IMR-90 (cell line): Measurements from ENCODE around the gene MYL4. TPM values are rescaled to one million over a fixed set of nuclear protein-coding genes. Genes with fewer than 3 reads are reported as not detected.

Experiments
- ATAC-seq: fragments of 200-7000 bp; cut with Tn5 transposase; 2 replicates; pipeline ENCODE4 v1.9.1; 2020; ENCODE audit warnings: low read depth, mild to moderate bottlenecking, moderate library complexity
- BruUV-seq: library from RNA; stranded (reverse); fragments of 400-500 nt; replicated peaks from 2 replicates; lab custom pipeline; 2021; lab: Mats Ljungman, UMichigan
- CTCF ChIA-PET: fragments of 300-600 bp; formaldehyde crosslinking; extraction: SDS; loops from one replicate; lab custom pipeline; 2021; ENCODE audit warnings: antibody characterized with exemption; lab: Yijun Ruan, JAX
- POLR2A ChIA-PET: fragments of 300-600 bp; sonication (Branson Sonifier 250); formaldehyde crosslinking; loops from one replicate; lab custom pipeline; 2022; ENCODE audit warnings: antibody characterized with exemption; ENCODE audit not compliant: unreplicated experiment; lab: Charles Lee
- DNase-seq: peaks from one replicate; pipeline ENCODE4 v3.0.0; 2013
- H2AFZ ChIP-seq: replicated peaks from 2 replicates; pipeline ENCODE3; 2013; ENCODE audit warnings: low read length, mild to moderate bottlenecking; ENCODE audit not compliant: poor library complexity
- H2AK5ac ChIP-seq: 2 replicates; pipeline ENCODE4 v1.6.1; 2013; ENCODE audit warnings: low read depth, low read length, inconsistent platforms
- H2AK9ac ChIP-seq: replicated peaks from 2 replicates; pipeline ENCODE3; 2013; ENCODE audit warnings: mild to moderate bottlenecking, low read depth, low read length, moderate library complexity; ENCODE audit not compliant: poor library complexity
- H2BK120ac ChIP-seq: 2 replicates; pipeline ENCODE4 v1.6.1; 2013; ENCODE audit warnings: low read depth, low read length, inconsistent platforms
- H2BK15ac ChIP-seq: 3 replicates; pipeline ENCODE4 v1.6.1; 2013; ENCODE audit warnings: low read depth, low read length, inconsistent platforms
- H2BK20ac ChIP-seq: 2 replicates; pipeline ENCODE4 v1.6.1; 2013; ENCODE audit warnings: low read depth, mild to moderate bottlenecking, inconsistent platforms, low read length, moderate library complexity
- H2BK5ac ChIP-seq: 2 replicates; pipeline ENCODE4 v1.6.1; 2013; ENCODE audit warnings: mild to moderate bottlenecking, low read depth, low read length, inconsistent platforms; ENCODE audit not compliant: poor library complexity, severe bottlenecking
- H3K14ac ChIP-seq: replicated peaks from 2 replicates; pipeline ENCODE4 v1.6.1; 2013; ENCODE audit warnings: low read depth, low read length, inconsistent platforms
- H3K18ac ChIP-seq: 2 replicates; pipeline ENCODE4 v1.6.1; 2013; ENCODE audit warnings: low read depth, low read length, control low read depth
- H3K23ac ChIP-seq: 2 replicates; pipeline ENCODE4 v1.6.1; 2013; ENCODE audit warnings: low read depth, low read length, inconsistent platforms
- H3K27ac ChIP-seq: 2 replicates; pipeline ENCODE4 v1.5.1; 2013; ENCODE audit warnings: mild to moderate bottlenecking, control low read depth, low read length; ENCODE audit not compliant: insufficient read depth
- H3K27me3 ChIP-seq: 2 replicates; pipeline ENCODE4 v1.6.1; 2013; ENCODE audit warnings: low read length; ENCODE audit not compliant: control insufficient read depth, insufficient read depth
- H3K36me3 ChIP-seq: 2 replicates; pipeline ENCODE4 v1.6.1; 2013; ENCODE audit warnings: low read length, mixed read lengths; ENCODE audit not compliant: control insufficient read depth, insufficient read depth
- H3K4ac ChIP-seq: 2 replicates; pipeline ENCODE4 v1.6.1; 2013; ENCODE audit warnings: low read depth, low read length, inconsistent platforms
- H3K4me1 ChIP-seq: 2 replicates; pipeline ENCODE4 v1.6.1; 2013; ENCODE audit warnings: low read length, mixed read lengths; ENCODE audit not compliant: control insufficient read depth, insufficient read depth
- H3K4me2 ChIP-seq: 2 replicates; pipeline ENCODE4 v1.6.1; 2013; ENCODE audit warnings: low read depth, mild to moderate bottlenecking, control low read depth, low read length, moderate library complexity
- H3K4me3 ChIP-seq: 2 replicates; pipeline ENCODE4 v1.5.1; 2013; ENCODE audit warnings: low read depth, mild to moderate bottlenecking, control low read depth, low read length, moderate library complexity; ENCODE audit not compliant: insufficient read depth
- H3K56ac ChIP-seq: 2 replicates; pipeline ENCODE4 v1.6.1; 2013; ENCODE audit warnings: low read length, inconsistent platforms; ENCODE audit not compliant: insufficient read depth; ENCODE audit errors: extremely low read depth
- H3K79me1 ChIP-seq, 2 experiments: 2 replicates each; pipeline ENCODE4 v1.6.1; 2013; ENCODE audit warnings: low read length in 2 of 2, inconsistent platforms in 1 of 2, low read depth in 1 of 2
- H3K9ac ChIP-seq: 2 replicates; pipeline ENCODE4 v1.6.1; 2013; ENCODE audit warnings: low read depth, low read length, control low read depth
- H3K9me1 ChIP-seq: 2 replicates; pipeline ENCODE4 v1.6.1; 2013; ENCODE audit warnings: low read length, inconsistent platforms; ENCODE audit not compliant: insufficient read depth
- H3K9me3 ChIP-seq: 2 replicates; pipeline ENCODE4 v1.6.1; 2013; ENCODE audit warnings: low read length; ENCODE audit not compliant: control insufficient read depth, insufficient read depth
- H4K20me1 ChIP-seq: 2 replicates; pipeline ENCODE4 v1.6.1; 2013; ENCODE audit warnings: low read length, inconsistent platforms; ENCODE audit not compliant: insufficient read depth
- H4K5ac ChIP-seq: 2 replicates; pipeline ENCODE4 v1.6.1; 2013; ENCODE audit warnings: mild to moderate bottlenecking, low read depth, low read length, control low read depth
- H4K8ac ChIP-seq, 2 experiments: 2 replicates each; pipeline ENCODE4 v1.6.1; 2013; ENCODE audit warnings: low read depth in 2 of 2, low read length in 2 of 2, control low read depth in 1 of 2, inconsistent platforms in 1 of 2
- H4K91ac ChIP-seq: 2 replicates; pipeline ENCODE4 v1.6.1; 2013; ENCODE audit warnings: low read depth, low read length, inconsistent platforms; ENCODE audit not compliant: insufficient read depth
- BHLHE40 ChIP-seq: fragments of 150-350 bp; IDR thresholded peaks from 2 replicates; pipeline ENCODE4 v1.6.1; 2016; ENCODE audit warnings: mild to moderate bottlenecking, low read depth, low read length
- CEBPB ChIP-seq: IDR thresholded peaks from 2 replicates; pipeline ENCODE4 v1.6.1; 2012; ENCODE audit warnings: low read depth, low read length, improper control_type of control experiment
- CHD1 ChIP-seq: IDR thresholded peaks from 2 replicates; pipeline ENCODE4 v1.6.1; 2012; ENCODE audit warnings: low read depth, low read length, improper control_type of control experiment
- FOS ChIP-seq: fragments of 150-350 bp; IDR thresholded peaks from 2 replicates; pipeline ENCODE4 v1.6.1; 2016; ENCODE audit warnings: low read depth, low read length
- MAFK ChIP-seq: IDR thresholded peaks from 2 replicates; pipeline ENCODE4 v1.6.1; 2012; ENCODE audit warnings: low read depth, low read length, improper control_type of control experiment
- MAZ ChIP-seq: IDR thresholded peaks from 2 replicates; pipeline ENCODE4 v1.6.1; 2012; ENCODE audit warnings: low read depth, mild to moderate bottlenecking, low read length, improper control_type of control experiment, moderate library complexity, borderline replicate concordance
- MXI1 ChIP-seq: IDR thresholded peaks from 2 replicates; pipeline ENCODE4 v1.6.1; 2012; ENCODE audit warnings: low read depth, mild to moderate bottlenecking, low read length, moderate library complexity, borderline replicate concordance
- NFE2L2 ChIP-seq: fragments of 150-350 bp; IDR thresholded peaks from 2 replicates; pipeline ENCODE4 v1.6.1; 2016; ENCODE audit warnings: low read depth, mild to moderate bottlenecking, low read length
- POLR2A ChIP-seq: IDR thresholded peaks from 2 replicates; pipeline ENCODE4 v1.6.1; 2012; ENCODE audit warnings: mild to moderate bottlenecking, low read depth, low read length
- RAD21 ChIP-seq: IDR thresholded peaks from 2 replicates; pipeline ENCODE4 v1.6.1; 2012; ENCODE audit warnings: low read length, improper control_type of control experiment
- RCOR1 ChIP-seq: IDR thresholded peaks from 2 replicates; pipeline ENCODE4 v1.6.1; 2012; ENCODE audit warnings: mild to moderate bottlenecking, low read length, improper control_type of control experiment; ENCODE audit not compliant: insufficient replicate concordance
- RFX5 ChIP-seq: IDR thresholded peaks from 2 replicates; pipeline ENCODE4 v1.8.0; 2012; ENCODE audit warnings: low read depth, mild to moderate bottlenecking, low read length, moderate library complexity
- SMC3 ChIP-seq: fragments of 150-350 bp; IDR thresholded peaks from 2 replicates; pipeline ENCODE4 v1.6.1; 2016; ENCODE audit warnings: low read depth, mild to moderate bottlenecking, antibody characterized with exemption, low read length, moderate library complexity
- WGBS, 2 experiments: methylation state at CpG; one replicate each; pipeline versions ENCODE4 v1.1.5 to v1.1.7; 2013; ENCODE audit warnings: missing lambda C conversion rate in 2 of 2; ENCODE audit not compliant: insufficient read length in 1 of 2; ENCODE audit errors: extremely low coverage in 2 of 2; 5-methylcytosine and 5-hydroxymethylcytosine counted together
- dilution Hi-C: fragments of 300-500 bp; cut with HindIII; formaldehyde crosslinking; loops from one replicate; pipeline ENCODE4 v1.14.3; 2018; ENCODE audit warnings: low sequenced_read_pairs; ENCODE audit not compliant: unreplicated experiment
- in situ Hi-C: fragments of 300-500 bp; cut with MboI; formaldehyde crosslinking; loops from 3 replicates; pipeline ENCODE4 v1.14.3; 2019; ENCODE audit warnings: low sequenced_read_pairs, inconsistent platforms, mixed read lengths
- intact Hi-C: fragments of 100-400 bp; cut with micrococcal nuclease; formaldehyde crosslinking; loops from 2 replicates; pipeline ENCODE4 v1.10.0; 2022
- polyA plus RNA-seq, 3 experiments: library from polyadenylated mRNA; depleted of rRNA; stranded (reverse); fragments of >200 nt; gene quantifications; 2 replicates each; pipeline ENCODE4 v1.2.3, GENCODE V29; 2012; ENCODE audit warnings: low replicate concordance in 1 of 3
- total RNA-seq: library from RNA; depleted of rRNA; stranded (reverse); fragments of >200 nt; gene quantifications from 2 replicates; pipeline ENCODE4 v1.2.3, GENCODE V29; 2012
- TF ChIP-seq, protein P1 (sequence below): fragments of 150-350 bp; IDR thresholded peaks from 2 replicates; pipeline ENCODE4 v1.6.1; 2016; ENCODE audit warnings: low read depth, mild to moderate bottlenecking, low read length, moderate library complexity, borderline replicate concordance

MYL4 gene
- total and polyA plus RNA-seq, 2 of the 4 experiments (the other 2 are of a cell fraction) = not detected

DNA sequence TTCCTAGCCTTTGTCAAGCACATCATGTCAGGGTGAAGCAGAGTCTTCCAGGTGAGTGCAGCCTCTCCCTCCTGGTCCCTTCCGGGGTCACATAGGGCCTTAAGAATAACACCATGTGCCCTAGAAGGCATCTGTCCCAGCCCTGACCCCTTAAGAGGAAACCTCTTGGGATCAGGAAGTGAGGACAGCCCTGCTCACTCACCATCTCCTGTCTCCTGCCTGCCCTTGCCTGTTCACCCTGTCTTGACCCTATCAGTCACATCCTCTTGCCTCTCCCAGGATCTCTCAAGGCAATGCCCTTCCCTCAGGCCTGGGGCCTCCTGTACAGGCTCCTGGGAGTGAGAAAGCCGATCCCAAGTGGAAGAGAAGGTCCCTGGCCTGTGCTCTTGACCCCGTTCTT is 13.9 kb downstream of the MYL4 start:
- Histone ChIP-seq H4K20me1 (no peaks in the 10 kb centered on the region), H4K91ac (peak overlapping the region; percentile 58; the same call in 1 of the 2 replicates), H4K5ac (peak overlapping the region; percentile 10; the same call in 1 of the 2 replicates), H3K79me1 (peaks cover 0 to 6% of the 10 kb centered on the region in 2 experiments; a peak in 1 of 4 replicates), H2BK15ac (peak overlapping the region; percentile 90; the same call in 2 of the 3 replicates), H3K14ac (peak overlapping the region; percentile 81), H2AK9ac (no peak overlapping the region), H2BK5ac (peak overlapping the region; percentile 5), H3K9me3 (no peaks in the 10 kb centered on the region), H3K9ac (no peak overlapping the region), H3K27me3 (no peaks in the 10 kb centered on the region), H2AK5ac (peak overlapping the region; percentile 79), H3K27ac (no peak overlapping the region), H3K4me2 (no peak overlapping the region), H2BK120ac (peak overlapping the region; percentile 63), H3K9me1 (peaks cover 4% of the 10 kb centered on the region), H3K56ac (no peak overlapping the region), H3K23ac (peak overlapping the region; percentile 31; the same call in 1 of the 2 replicates), H3K4me1 (peaks cover 17% of the 10 kb centered on the region), H2BK20ac (peak overlapping the region; percentile 77), H3K18ac (peak overlapping the region; percentile 73), H3K36me3 (no peaks in the 10 kb centered on the region), H3K4ac (peak overlapping the region; percentile 66), H3K4me3 (no peak overlapping the region), H4K8ac (peak overlapping the region; percentile 37 to 58; a peak in 2 of 4 replicates), H2AFZ (peak overlapping the region; percentile 39)
- in situ Hi-C loops = loop anchor here (10.0 kb wide), 1 partner anchor 392 kb away; no protein-coding TSS in a partner anchor
- ChIA-PET CTCF (no interaction called here), POLR2A (no interaction called here)
- ATAC-seq (no peak), DNase-seq (no peak)
- dilution Hi-C loops = no loop called here
- 63% methylated on average over 1 of the region's 3 CpGs; no CpG with 5 or more reads in 1 of the 2 experiments for WGBS, 2 experiments
- TF ChIP-seq BHLHE40 (no peak), FOS (no peak), RFX5 (no peak), MXI1 (no peak), NFE2L2 (no peak), MAZ (no peak), RAD21 (no peak), SMC3 (no peak), CEBPB (no peak), RCOR1 (no peak), CHD1 (no peak), POLR2A (no peak), MAFK (no peak)
- TF ChIP-seq, protein P1, sequence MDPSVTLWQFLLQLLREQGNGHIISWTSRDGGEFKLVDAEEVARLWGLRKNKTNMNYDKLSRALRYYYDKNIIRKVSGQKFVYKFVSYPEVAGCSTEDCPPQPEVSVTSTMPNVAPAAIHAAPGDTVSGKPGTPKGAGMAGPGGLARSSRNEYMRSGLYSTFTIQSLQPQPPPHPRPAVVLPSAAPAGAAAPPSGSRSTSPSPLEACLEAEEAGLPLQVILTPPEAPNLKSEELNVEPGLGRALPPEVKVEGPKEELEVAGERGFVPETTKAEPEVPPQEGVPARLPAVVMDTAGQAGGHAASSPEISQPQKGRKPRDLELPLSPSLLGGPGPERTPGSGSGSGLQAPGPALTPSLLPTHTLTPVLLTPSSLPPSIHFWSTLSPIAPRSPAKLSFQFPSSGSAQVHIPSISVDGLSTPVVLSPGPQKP = no peak
- intact Hi-C loops = no loop called here
- BruUV-seq = no TSS peak
